ENCODE data around the gene AHR.

The AHR gene

DNA sequence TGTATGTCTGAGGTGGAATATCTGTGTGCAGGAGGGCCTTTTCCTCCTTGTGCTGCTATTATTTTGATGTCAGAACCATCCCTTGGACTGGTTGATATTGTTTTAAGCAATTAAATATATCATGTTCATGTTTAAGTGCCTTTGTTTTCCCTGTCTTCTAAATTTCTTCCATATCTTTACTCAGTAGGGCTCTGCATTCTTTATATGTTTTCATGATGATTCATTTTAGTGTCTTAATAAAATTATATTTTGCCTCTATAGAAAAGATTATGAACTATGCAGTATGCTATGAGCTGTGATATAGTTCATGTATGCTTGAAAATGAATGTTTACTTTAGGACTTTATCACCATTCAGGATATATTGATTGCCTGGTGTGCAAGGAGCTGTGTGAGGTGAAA, 34.8 kb downstream of the AHR start:
- Histone ChIP-seq H3K9me3 (ENCODE audit: control insufficient read depth, insufficient read depth, low read depth, low read length) (no peaks in the 10 kb centered on the region), H3K4me3 (ENCODE audit: low read depth, low read length) (no peak overlapping the region), H3K27ac (ENCODE audit: extremely low read depth, low read depth, low read length) (no peak overlapping the region), H3K36me3 (ENCODE audit: control insufficient read depth in 2 of 2, insufficient read depth in 1 of 2, low read length in 2 of 2) (peaks cover 9 to 15% of the 10 kb centered on the region in 2 experiments), H3K4me1 (ENCODE audit: control insufficient read depth, insufficient read depth, low read length) (no peaks in the 10 kb centered on the region)
- CTCF ChIA-PET = no interaction called here
- TF ChIP-seq, protein P1, sequence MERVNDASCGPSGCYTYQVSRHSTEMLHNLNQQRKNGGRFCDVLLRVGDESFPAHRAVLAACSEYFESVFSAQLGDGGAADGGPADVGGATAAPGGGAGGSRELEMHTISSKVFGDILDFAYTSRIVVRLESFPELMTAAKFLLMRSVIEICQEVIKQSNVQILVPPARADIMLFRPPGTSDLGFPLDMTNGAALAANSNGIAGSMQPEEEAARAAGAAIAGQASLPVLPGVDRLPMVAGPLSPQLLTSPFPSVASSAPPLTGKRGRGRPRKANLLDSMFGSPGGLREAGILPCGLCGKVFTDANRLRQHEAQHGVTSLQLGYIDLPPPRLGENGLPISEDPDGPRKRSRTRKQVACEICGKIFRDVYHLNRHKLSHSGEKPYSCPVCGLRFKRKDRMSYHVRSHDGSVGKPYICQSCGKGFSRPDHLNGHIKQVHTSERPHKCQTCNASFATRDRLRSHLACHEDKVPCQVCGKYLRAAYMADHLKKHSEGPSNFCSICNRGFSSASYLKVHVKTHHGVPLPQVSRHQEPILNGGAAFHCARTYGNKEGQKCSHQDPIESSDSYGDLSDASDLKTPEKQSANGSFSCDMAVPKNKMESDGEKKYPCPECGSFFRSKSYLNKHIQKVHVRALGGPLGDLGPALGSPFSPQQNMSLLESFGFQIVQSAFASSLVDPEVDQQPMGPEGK (tag by site-specific recombination; IDR thresholded peaks at IDR 0.05) = no peak
- TF ChIP-seq GFI1B (tag by site-specific recombination; IDR thresholded peaks at IDR 0.05) (no peak), ZNF10 (tag by site-specific recombination; IDR thresholded peaks at IDR 0.05) (no peak), ZNF133 (tag by site-specific recombination; IDR thresholded peaks at IDR 0.05) (no peak), ZNF837 (tag by site-specific recombination; IDR thresholded peaks at IDR 0.05) (no peak), ZNF433 (tag by site-specific recombination; IDR thresholded peaks at IDR 0.05; ENCODE audit: low read depth) (no peak), ZNF140 (tag by site-specific recombination; IDR thresholded peaks at IDR 0.05) (no peak), ZNF548 (tag by site-specific recombination; IDR thresholded peaks at IDR 0.05) (no peak), ZNF324 (tag by site-specific recombination; IDR thresholded peaks at IDR 0.05) (no peak), KLF10 (tag by site-specific recombination; IDR thresholded peaks at IDR 0.05) (no peak), TRIM28 (IDR thresholded peaks at IDR 0.05; ENCODE audit: borderline replicate concordance, low read length) (no peak), GLI4 (tag by site-specific recombination; IDR thresholded peaks at IDR 0.05) (no peak), IKZF3 (tag by site-specific recombination; IDR thresholded peaks at IDR 0.05) (no peak)
- TF ChIP-seq, protein P2, sequence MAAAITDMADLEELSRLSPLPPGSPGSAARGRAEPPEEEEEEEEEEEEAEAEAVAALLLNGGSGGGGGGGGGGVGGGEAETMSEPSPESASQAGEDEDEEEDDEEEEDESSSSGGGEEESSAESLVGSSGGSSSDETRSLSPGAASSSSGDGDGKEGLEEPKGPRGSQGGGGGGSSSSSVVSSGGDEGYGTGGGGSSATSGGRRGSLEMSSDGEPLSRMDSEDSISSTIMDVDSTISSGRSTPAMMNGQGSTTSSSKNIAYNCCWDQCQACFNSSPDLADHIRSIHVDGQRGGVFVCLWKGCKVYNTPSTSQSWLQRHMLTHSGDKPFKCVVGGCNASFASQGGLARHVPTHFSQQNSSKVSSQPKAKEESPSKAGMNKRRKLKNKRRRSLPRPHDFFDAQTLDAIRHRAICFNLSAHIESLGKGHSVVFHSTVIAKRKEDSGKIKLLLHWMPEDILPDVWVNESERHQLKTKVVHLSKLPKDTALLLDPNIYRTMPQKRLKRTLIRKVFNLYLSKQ (tag by site-specific recombination; IDR thresholded peaks at IDR 0.05; ENCODE audit: borderline replicate concordance) = no peak
- TF ChIP-seq, protein P3, sequence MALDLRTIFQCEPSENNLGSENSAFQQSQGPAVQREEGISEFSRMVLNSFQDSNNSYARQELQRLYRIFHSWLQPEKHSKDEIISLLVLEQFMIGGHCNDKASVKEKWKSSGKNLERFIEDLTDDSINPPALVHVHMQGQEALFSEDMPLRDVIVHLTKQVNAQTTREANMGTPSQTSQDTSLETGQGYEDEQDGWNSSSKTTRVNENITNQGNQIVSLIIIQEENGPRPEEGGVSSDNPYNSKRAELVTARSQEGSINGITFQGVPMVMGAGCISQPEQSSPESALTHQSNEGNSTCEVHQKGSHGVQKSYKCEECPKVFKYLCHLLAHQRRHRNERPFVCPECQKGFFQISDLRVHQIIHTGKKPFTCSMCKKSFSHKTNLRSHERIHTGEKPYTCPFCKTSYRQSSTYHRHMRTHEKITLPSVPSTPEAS (tag by site-specific recombination; IDR thresholded peaks at IDR 0.05) = no peak
- POLR2A ChIA-PET = no interaction called here

DNA sequence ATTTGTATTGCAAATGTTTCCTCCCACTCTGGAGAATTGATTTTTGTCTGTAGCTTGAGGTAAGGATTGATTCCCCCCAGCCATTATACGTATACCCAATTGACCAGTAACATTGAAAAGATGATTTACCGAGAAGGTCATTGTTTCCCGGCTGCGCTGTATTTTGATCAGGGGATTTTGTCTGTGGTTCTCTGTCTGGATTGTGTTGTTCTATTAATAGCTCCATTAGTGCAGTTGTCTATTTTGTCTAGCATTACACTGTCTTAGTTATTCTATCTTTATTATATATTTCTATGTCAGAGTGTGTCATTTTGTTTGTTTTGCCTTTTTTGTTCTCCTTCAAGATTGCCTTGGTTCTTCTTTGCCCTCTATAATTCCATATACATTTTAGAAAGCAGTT, 37.7 kb downstream of the AHR start:
- TF ChIP-seq, protein P4, sequence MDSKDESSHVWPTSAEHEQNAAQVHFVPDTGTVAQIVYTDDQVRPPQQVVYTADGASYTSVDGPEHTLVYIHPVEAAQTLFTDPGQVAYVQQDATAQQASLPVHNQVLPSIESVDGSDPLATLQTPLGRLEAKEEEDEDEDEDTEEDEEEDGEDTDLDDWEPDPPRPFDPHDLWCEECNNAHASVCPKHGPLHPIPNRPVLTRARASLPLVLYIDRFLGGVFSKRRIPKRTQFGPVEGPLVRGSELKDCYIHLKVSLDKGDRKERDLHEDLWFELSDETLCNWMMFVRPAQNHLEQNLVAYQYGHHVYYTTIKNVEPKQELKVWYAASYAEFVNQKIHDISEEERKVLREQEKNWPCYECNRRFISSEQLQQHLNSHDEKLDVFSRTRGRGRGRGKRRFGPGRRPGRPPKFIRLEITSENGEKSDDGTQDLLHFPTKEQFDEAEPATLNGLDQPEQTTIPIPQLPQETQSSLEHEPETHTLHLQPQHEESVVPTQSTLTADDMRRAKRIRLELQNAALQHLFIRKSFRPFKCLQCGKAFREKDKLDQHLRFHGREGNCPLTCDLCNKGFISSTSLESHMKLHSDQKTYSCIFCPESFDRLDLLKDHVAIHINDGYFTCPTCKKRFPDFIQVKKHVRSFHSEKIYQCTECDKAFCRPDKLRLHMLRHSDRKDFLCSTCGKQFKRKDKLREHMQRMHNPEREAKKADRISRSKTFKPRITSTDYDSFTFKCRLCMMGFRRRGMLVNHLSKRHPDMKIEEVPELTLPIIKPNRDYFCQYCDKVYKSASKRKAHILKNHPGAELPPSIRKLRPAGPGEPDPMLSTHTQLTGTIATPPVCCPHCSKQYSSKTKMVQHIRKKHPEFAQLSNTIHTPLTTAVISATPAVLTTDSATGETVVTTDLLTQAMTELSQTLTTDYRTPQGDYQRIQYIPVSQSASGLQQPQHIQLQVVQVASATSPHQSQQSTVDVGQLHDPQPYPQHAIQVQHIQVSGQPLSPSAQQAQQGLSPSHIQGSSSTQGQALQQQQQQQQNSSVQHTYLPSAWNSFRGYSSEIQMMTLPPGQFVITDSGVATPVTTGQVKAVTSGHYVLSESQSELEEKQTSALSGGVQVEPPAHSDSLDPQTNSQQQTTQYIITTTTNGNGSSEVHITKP (tag by site-specific recombination; IDR thresholded peaks at IDR 0.05) = no peak
- TF ChIP-seq, protein P5, sequence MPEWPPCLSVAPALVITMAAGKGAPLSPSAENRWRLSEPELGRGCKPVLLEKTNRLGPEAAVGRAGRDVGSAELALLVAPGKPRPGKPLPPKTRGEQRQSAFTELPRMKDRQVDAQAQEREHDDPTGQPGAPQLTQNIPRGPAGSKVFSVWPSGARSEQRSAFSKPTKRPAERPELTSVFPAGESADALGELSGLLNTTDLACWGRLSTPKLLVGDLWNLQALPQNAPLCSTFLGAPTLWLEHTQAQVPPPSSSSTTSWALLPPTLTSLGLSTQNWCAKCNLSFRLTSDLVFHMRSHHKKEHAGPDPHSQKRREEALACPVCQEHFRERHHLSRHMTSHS (tag by site-specific recombination; IDR thresholded peaks at IDR 0.05) = no peak
- TF ChIP-seq ZNF335 (tag by site-specific recombination; conservative IDR thresholded peaks at IDR 0.05) = no peak
- TF ChIP-seq ZNF585B (tag by site-specific recombination; IDR thresholded peaks at IDR 0.05) = no peak
- CTCF ChIA-PET = interaction anchor here (0.6 kb wide), 1 partner anchor 12 kb away, joined by 7 read pairs; no protein-coding TSS in a partner anchor
- no peaks in the 10 kb centered on the region for H3K9me3 ChIP-seq (ENCODE audit: control insufficient read depth, insufficient read depth, low read depth, low read length)
- POLR2A ChIA-PET = interaction anchor here (0.9 kb wide), 2 partner anchors 37 to 38 kb away, joined by 3 read pairs; partner anchors contain the start of gene AHR
- no peak overlapping the region for H3K4me3 ChIP-seq (ENCODE audit: low read depth, low read length)
- peaks cover 9 to 21% of the 10 kb centered on the region in 2 experiments for H3K36me3 ChIP-seq (ENCODE audit: control insufficient read depth in 2 of 2, insufficient read depth in 1 of 2, low read length in 2 of 2)
- H3K4me1 ChIP-seq (ENCODE audit: control insufficient read depth, insufficient read depth, low read length) = no peaks in the 10 kb centered on the region
- H3K27ac ChIP-seq (ENCODE audit: extremely low read depth, low read depth, low read length) = no peak overlapping the region
